HG03558 (cell line): Measurements from ENCODE around the gene TMEM237.
"Not testable (repeated sequence)": the region's sequence is repeated elsewhere in the genome, so short reads cannot be mapped to it uniquely, and the experiment has no call there.

ENCODE experiments used
- ATAC-seq: cut with Tn5 transposase; IDR thresholded peaks from one replicate; pipeline ENCODE4 v1.9.1; 2021; ENCODE audit warnings: moderate number of reproducible peaks; ENCODE audit not compliant: unreplicated experiment; ENCODE audit errors: extremely low read depth

TMEM237 gene

GRCh38 chr2:201643216-201643890 is at the start of gene TMEM237:
TSS of gene TMEM237 (minus strand) at chr2:201643503. CDS start at chr2:201643400, 103 bp downstream.
- peak; percentile 39 for ATAC-seq

DNA sequence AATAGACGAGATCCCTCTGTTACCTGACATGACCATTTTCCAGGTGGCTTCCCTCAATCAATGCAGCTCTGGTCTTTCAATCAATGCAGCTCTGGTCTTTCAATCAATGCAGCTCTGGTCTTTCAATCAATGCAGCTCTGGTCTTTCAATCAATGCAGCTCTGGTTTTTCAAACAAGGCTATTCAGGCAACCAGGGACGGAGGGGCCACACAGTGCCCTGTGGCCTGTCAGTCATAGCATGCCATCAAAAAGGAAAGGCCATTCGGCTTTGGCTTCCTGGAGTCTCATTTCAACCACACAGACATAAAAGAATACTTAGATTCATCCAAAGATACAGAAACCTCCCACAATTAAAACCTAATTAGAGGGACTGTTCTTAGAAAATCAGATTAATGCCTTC is 41.9 kb upstream of the TMEM237 start:
- ATAC-seq = no peak

DNA sequence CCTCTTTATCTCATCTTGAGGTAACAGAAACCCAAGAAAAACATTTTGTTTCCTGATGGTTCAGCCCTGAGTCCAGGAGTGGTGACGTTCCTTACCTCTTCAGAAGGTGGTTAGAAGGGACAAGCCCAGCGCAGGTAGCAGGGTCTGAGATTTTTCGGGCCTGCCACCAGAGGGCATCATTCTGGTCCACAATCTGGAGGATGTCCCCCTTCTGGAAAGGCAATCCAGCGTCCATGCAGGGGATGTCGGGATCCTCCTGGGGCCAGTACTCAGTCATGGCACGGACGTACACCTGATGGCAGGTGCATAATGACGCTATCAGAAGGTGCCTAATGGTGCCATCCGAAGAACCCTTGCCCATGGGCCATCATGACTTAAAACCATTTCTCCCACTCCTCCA is 37.4 kb upstream of the TMEM237 start:
- ATAC-seq = no peak

- no peak for ATAC-seq
Observed at GRCh38 chr2:201678401-201678800, 35.1 kb upstream of the TMEM237 start.

DNA sequence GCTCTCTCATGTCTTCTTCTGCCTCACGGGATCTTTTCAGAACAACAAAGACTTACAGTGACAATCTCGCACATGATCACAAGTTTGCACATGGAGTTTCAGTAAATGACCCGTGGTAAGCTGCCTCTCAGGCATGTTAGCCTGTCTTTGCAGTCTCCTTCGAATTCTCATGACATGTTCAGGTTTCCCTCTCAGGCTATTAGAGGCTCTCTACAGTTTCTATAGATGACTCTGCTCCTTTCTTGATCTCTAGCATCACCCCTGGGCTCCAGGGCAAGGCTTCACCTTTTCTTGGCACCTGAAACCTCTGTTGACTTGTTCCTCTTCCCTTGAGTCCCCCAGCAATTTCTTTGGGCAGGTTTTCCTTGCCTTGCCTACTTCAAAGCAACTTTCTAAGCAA is 32.2 kb upstream of the TMEM237 start:
- no peak for ATAC-seq

DNA sequence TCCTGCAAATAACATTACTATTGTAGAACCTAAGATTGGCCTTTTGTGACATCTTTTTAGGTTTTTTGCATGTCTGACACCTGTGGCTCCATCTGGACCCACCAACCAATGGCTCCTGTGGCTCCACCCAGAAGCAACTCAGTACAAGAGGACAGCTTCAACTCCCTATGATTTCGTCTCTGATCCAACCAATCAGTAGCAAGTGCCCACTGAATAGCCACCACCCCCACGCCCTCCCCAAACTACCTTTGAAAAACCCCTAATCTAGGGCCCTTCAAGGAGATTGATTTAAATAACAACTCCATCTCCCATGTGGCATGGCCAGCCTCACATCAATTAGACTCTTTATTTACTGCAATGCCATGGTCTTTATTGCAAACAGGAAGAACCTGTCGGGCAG is 31.5 kb upstream of the TMEM237 start:
- no peak for ATAC-seq

DNA sequence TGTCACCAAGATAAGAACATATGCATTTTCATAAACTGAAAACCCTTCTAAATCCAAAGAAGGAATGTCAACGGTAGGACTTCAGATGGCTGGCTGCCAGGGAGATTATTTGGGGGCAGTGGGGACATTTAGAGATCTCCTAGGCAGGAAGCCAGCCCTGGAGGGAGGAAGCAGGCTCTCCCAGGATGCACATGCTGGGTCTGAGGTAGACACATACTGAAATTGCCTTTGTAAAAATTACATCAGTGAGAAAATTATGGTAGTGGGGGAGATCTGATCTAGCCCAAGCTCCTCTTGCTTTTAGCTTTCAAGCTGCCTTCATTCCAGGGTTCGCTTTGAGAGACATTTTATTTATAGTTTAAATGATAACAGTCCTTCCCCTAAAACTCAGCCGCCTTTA is 31.0 kb upstream of the TMEM237 start:
- no peak for ATAC-seq

GRCh38 chr2:201673546-201673945 is 30.2 kb upstream of the TMEM237 start:
- ATAC-seq = no peak

DNA sequence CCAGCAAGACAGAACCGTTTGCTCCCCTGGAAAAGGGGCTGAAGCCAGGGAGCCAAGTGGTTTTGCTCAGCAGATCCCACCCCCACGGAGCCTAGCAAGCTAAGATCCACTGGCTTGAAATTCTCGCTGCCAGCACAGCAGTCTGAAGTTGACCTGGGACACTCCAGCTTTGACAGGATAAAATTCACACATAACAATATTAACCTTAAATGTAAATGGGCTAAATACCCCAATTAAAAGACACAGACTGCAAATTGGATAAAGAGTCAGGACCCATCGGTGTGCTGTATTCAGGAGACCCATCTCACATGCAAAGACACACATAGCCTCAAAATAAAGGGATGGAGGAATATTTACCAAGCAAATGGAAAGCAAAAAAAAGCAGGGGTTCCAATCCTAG is 27.9 kb upstream of the TMEM237 start:
- not testable (repeated sequence) for ATAC-seq

GRCh38 chr2:201669865-201670264 is 26.6 kb upstream of the TMEM237 start:
- ATAC-seq = no peak

DNA sequence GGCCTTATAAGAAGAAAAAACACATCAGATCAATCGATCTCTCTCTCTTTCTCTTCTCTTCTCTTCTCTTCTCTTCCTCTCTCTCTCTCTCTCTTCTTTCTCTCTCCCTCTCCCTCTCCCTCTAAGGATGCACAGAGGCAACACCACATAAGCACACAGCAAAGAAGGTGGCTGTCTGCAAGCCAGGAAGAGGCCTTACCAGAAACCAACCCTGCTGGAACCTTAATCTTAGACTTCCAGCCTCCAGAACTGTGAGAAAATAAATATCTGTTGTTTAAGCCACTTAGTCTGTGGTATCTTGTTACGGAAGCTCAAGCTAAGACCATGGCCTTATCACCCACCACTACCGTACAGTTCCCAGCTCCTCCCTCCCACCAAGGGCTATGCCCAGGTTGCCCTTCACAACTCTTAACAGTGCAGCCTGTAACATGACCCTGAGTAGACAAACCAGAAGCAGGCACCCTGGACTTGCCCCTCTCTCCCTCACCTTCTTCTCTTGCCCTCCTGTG is 25.2 kb upstream of the TMEM237 start:
- no peak for ATAC-seq

DNA sequence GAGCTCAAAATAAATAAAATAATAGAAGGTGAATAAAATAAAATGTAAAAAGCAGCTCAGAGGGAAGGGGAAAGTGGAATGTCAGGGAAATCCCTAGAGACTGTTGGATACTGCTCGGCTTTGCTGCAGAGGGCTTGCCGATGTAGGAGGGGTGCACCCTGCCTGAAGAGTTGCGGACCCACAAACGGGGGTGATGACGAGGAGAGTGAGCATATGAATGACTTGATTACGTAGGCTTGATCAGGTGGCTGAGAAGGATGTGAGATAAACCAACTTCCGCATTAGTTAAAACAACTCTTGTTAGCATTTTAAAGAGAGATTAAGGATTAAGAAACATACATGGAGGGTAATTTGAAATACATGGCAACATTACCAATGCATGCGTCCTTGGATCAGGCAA is 21.0 kb upstream of the TMEM237 start:
- no peak for ATAC-seq

DNA sequence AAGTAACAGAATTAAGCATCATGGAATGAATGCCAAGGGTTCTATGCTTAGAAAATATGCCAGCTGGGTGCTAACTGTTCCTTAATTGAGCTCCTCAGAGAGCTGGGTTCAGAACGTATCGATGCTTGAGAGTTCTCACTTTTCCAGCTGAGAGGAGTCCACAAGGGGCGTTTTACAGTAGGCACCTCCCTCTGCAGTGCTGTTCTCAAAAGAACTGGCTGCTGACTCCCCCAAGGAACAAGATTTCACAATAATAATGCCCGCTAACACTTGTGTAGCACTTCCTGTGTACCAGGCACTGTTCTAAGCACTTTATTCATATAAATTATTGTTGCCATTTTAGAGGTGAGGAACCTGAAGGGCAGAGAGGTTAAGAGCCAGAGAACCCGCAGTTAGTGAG is 18.1 kb upstream of the TMEM237 start:
- no peak for ATAC-seq

DNA sequence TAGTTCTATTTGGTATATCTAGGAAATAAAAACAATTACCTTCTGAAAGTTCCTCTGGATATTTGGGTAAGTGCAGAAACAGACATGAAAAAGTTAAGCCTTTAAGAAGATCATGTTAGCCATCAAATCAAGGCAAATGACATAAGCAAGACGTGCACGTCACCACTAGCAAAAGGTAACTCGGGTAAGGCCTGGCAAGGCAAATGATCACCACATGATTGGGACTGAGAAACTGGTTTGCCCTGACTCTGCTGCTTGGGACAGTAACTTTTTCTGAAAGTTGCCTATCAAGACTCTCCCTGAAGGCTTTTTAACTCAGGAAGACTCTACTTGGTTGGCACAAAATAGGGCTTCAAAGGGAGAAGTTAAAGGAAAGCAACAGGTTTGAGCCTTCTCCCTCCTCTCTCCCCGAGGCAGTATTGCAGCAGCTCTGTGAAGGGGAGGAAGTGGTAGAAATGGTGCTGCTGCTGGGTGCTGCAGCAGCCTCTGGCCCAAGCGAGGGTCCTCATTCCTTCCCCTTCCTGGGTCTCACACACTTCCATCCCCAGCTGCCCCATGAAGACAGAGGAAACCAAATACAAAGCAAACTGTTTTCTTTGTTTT is 17.1 kb upstream of the TMEM237 start:
- no peak for ATAC-seq

- no peak for ATAC-seq
Observed at GRCh38 chr2:201656740-201657139, 13.4 kb upstream of the TMEM237 start.

DNA sequence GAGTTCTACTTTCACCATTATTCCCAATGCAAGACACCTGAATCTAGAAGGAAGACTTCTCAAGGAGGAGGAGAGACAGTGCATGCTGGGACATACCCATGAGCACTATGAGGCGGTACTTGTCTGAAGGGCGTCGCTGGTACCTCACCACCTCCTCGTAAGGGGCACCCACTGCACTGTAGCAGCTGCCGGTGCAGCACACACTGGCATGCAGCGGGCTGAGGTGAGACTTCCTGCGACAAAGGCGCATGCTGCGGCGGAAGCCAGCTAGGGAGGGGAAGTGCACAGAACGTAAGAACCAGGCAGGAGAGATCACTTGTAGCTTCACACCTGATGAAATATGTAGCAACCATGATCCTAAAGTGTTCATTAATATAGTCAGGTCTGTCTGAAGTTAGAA is 12.8 kb upstream of the TMEM237 start:
- no peak for ATAC-seq

- no peak for ATAC-seq
Observed at GRCh38 chr2:201654616-201655384, 11.5 kb upstream of the TMEM237 start.

DNA sequence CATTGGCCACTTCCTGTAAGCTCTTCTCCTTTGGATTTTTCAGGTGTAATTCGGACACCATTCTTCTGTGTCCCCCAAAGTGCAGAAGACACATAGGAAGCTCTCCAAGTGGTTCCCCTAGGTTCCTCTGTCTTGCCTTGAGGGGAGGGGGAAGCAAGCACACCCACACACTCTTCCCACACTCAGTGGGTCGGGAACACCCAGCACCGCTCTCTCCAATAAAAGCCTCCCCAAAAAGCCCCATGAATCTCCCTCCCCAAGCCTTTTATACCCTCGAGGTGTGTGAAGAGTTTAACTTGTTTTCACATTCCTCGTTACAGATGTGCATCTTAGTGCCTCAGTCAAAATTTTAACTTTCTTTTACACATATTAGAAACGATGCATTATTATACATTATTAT is 9.9 kb upstream of the TMEM237 start:
- no peak for ATAC-seq

DNA sequence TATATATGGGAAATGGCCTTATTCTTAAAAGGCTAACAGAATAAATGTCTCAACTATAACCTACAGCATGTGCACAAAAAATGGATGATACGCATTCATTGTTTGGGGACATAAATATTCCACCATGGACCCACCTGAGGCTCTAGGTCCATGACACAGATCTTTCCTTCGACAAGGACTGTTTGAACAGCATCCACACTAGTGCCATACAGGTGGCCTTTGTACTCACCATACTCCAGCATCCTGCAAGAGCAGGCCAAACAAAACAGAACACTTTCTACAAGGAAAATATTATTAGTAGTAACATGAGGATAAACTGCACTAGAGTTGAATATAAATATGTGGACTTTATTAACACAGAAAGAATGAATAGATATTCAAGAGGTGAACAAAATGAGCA is 6.1 kb upstream of the TMEM237 start:
- no peak for ATAC-seq

GRCh38 chr2:201647431-201647830 is 4.1 kb upstream of the TMEM237 start:
- ATAC-seq = no peak

- no peak for ATAC-seq
Observed at GRCh38 chr2:201644001-201644400, 698 bp upstream of the TMEM237 start.
